Gastrocnemius medialis (tissue), 4 donors: ENCODE measurements around the gene ARL15. TPM values are rescaled to one million over a fixed set of nuclear protein-coding genes. Genes with fewer than 3 reads are reported as not detected.

Experiments used
- ATAC-seq, 2 donors: fragments of 150-250 bp; one replicate each; pipeline ENCODE4 v1.9.1; 2016
- DNase-seq, 2 donors: peaks; one replicate each; pipeline ENCODE4 v3.0.0-alpha.2; 2019
- H3K27ac ChIP-seq, 4 donors: fragments of 200-600 bp; sonication (generic); 1 replicate in 1 of 4; 2 replicates in 3 of 4; pipeline ENCODE4 v1.5.1; 2016 to 2018; ENCODE audit warnings: mild to moderate bottlenecking in 2 of 4, moderate library complexity in 1 of 4
- H3K27me3 ChIP-seq, 3 donors: fragments of 200-600 bp; sonication (generic) in 2 of 3; 1 replicate in 1 of 3; 2 replicates in 2 of 3; pipeline versions ENCODE4 v1.5.1 to v1.6.0; 2016 to 2019; ENCODE audit warnings: mild to moderate bottlenecking in 1 of 3, moderate library complexity in 1 of 3
- H3K36me3 ChIP-seq, 2 donors: fragments of 200-600 bp; sonication (generic) in 1 of 2; one replicate each; pipeline ENCODE4 v1.5.1; 2017 to 2018
- H3K4me1 ChIP-seq, 2 donors: fragments of 200-600 bp; sonication (generic) in 1 of 2; one replicate each; pipeline ENCODE4 v1.5.1; 2016 to 2017; ENCODE audit warnings: mild to moderate bottlenecking in 2 of 2
- H3K4me3 ChIP-seq, 4 donors: fragments of 200-600 bp; sonication (generic) in 3 of 4; 1 replicate in 1 of 4; 2 replicates in 3 of 4; pipeline ENCODE4 v1.5.1; 2016 to 2019; ENCODE audit warnings: mild to moderate bottlenecking in 2 of 4
- H3K9me3 ChIP-seq, 3 donors: fragments of 200-600 bp; sonication (generic) in 2 of 3; 1 replicate in 1 of 3; 2 replicates in 2 of 3; pipeline ENCODE4 v1.5.1; 2016 to 2019
- POLR2A ChIP-seq, 2 donors: fragments of 450-650 bp; IDR thresholded peaks; one replicate each; pipeline ENCODE4 v1.6.1; 2017; ENCODE audit warnings: antibody characterized with exemption in 2 of 2, mild to moderate bottlenecking in 2 of 2, moderate library complexity in 2 of 2
- in situ Hi-C, 4 donors: fragments of 200-750 bp; cut with MboI; loops; one replicate each; pipeline versions ENCODE4 v1.15.0 to v1.8.0; 2017; ENCODE audit warnings: low sequenced_read_pairs in 4 of 4
- intact Hi-C: fragments of 100-400 bp; cut with DNase I; formaldehyde crosslinking; loops from one replicate; pipeline ENCODE4 v1.15.1; 2023; ENCODE audit warnings: low total_unique reads
- total RNA-seq, 4 donors: library from RNA; depleted of rRNA; stranded (reverse); fragments of >200 nt; gene quantifications; one replicate each; pipeline versions ENCODE4 v1.1.0 to v1.2.3, GENCODE V29; 2016
- TF ChIP-seq, protein P1 (sequence below), 5 experiments: fragments of 450-650 bp in 3 of 5; fragments of 200-600 bp in 2 of 5; sonication (generic) in 2 of 5; IDR thresholded peaks in 4 of 5; conservative IDR thresholded peaks in 1 of 5; 1 replicate in 4 of 5; 2 replicates in 1 of 5; pipeline ENCODE4 v1.5.1; 2016 to 2019; ENCODE audit warnings: antibody characterized with exemption in 5 of 5, mild to moderate bottlenecking in 3 of 5, moderate library complexity in 3 of 5

ARL15 gene
- total RNA-seq, 4 donors from 2014 or later = 1.7 to 5.5 (median 3.2) TPM

DNA sequence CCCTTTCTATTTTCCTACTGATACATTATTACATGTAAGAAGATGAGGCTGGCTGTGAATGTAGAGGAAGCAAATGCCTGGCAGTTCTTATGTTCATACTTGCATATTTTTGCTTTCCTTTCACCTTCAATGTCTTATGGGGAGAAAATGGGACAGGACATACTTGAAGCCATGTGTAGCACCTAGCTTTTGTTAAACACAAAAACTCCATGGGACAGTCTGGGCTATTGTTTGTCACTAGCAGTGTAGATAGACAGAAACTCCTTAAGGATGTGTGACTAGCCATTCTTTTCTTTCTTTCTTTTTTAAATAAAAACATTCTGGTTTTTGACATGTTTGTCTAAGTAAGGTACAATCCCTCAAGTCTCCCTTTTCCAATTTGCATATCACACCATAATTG, 122.7 kb downstream of the ARL15 start:
- Histone ChIP-seq H3K9me3 (no peaks in the 10 kb centered on the region), H3K36me3 (no peaks in the 10 kb centered on the region), H3K27me3 (no peaks in the 10 kb centered on the region), H3K4me3 (no peak overlapping the region), H3K27ac (no peak overlapping the region), H3K4me1 (peaks cover 7 to 13% of the 10 kb centered on the region in 2 donors)
- intact Hi-C loops = no loop called here
- no peak for ATAC-seq
- in situ Hi-C loops = no loop called here
- no peak for DNase-seq
- TF ChIP-seq POLR2A (IDR thresholded peaks at IDR 0.05) = no peak
- TF ChIP-seq, protein P1, sequence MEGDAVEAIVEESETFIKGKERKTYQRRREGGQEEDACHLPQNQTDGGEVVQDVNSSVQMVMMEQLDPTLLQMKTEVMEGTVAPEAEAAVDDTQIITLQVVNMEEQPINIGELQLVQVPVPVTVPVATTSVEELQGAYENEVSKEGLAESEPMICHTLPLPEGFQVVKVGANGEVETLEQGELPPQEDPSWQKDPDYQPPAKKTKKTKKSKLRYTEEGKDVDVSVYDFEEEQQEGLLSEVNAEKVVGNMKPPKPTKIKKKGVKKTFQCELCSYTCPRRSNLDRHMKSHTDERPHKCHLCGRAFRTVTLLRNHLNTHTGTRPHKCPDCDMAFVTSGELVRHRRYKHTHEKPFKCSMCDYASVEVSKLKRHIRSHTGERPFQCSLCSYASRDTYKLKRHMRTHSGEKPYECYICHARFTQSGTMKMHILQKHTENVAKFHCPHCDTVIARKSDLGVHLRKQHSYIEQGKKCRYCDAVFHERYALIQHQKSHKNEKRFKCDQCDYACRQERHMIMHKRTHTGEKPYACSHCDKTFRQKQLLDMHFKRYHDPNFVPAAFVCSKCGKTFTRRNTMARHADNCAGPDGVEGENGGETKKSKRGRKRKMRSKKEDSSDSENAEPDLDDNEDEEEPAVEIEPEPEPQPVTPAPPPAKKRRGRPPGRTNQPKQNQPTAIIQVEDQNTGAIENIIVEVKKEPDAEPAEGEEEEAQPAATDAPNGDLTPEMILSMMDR (IDR thresholded peaks at IDR 0.05 in 4 of 5, conservative IDR thresholded peaks at IDR 0.05 in 1 of 5) = no peak

DNA sequence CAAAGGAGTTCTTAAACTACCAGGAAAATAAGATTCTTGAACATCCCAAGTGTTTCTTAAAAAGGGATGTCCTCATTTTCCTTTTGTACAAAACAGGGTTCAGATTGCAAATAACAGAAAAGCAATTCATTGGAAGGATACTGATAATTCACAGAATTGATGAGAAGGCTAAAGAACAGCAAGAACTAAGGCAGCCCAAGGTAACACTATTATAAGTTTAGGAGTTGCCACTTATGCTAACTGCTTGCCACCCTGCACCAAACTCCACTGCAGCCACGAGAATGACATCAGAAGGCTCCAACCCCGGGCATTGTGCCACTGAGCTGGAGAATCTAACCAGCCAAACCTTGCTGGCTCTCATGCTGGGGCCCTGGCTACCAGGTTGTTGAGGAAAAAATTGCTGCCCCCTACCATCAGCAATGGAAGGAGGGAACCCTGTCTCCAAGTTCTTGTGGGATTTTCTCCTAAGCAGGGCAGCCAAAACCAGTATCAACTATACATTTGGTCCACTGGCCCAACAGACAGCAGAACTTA, 123.4 kb downstream of the ARL15 start:
- Histone ChIP-seq H3K4me1 (peaks cover 7 to 13% of the 10 kb centered on the region in 2 donors), H3K27me3 (no peaks in the 10 kb centered on the region), H3K36me3 (no peaks in the 10 kb centered on the region), H3K4me3 (no peak overlapping the region), H3K9me3 (no peaks in the 10 kb centered on the region), H3K27ac (no peak overlapping the region)
- in situ Hi-C loops = no loop called here
- DNase-seq = no peak
- intact Hi-C loops = no loop called here
- no peak for TF ChIP-seq POLR2A (IDR thresholded peaks at IDR 0.05)
- TF ChIP-seq, protein P1 (IDR thresholded peaks at IDR 0.05 in 4 of 5, conservative IDR thresholded peaks at IDR 0.05 in 1 of 5) = no peak
- no peak for ATAC-seq

DNA sequence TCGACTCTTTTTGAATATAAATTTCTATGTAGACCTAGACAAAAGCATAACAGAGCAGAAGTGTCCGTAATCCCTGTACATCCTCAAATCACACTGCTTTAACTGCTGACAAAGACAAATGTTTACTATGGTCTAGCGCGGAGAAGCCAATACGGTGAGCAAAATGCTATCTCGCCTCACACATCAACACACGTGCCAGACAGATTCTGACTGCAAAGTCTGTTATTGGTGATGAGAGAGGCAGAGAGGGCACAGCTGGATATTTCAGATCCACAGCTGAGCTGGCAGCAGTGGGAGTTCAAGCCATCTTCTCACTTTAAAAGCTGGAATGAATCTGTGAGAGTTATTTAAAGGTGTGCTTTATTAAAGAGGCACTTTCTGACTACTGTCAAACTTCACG, 124.3 kb downstream of the ARL15 start:
- Histone ChIP-seq H3K27ac (no peak overlapping the region), H3K4me1 (peaks cover 7 to 8% of the 10 kb centered on the region in 2 donors), H3K9me3 (no peaks in the 10 kb centered on the region), H3K4me3 (no peak overlapping the region), H3K36me3 (no peaks in the 10 kb centered on the region), H3K27me3 (no peaks in the 10 kb centered on the region)
- ATAC-seq = no peak
- in situ Hi-C loops = no loop called here
- DNase-seq = no peak
- TF ChIP-seq POLR2A (IDR thresholded peaks at IDR 0.05) = no peak
- TF ChIP-seq, protein P1 (IDR thresholded peaks at IDR 0.05 in 4 of 5, conservative IDR thresholded peaks at IDR 0.05 in 1 of 5) = no peak
- intact Hi-C loops = no loop called here

DNA sequence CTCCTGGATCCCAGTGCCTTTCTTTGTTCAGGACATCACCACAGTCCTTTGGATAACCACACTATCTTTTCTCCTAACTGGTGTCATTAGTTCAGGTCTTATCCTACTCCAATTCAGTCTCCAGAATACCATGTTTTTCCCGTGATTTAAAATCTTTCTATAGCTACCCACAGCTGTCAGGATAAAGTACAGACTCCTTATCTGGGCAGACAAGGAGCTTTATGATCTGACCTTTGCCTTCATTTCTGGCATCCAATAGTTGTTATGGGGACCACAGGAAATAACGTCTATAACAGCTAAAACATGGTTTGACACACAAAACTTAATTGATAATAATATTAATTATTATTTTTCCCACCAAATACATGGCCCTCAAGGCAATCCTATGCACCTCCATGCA, 125.6 kb downstream of the ARL15 start:
- in situ Hi-C loops (no loop called here), intact Hi-C loops (no loop called here)
- Histone ChIP-seq H3K27me3 (no peaks in the 10 kb centered on the region), H3K9me3 (no peaks in the 10 kb centered on the region), H3K36me3 (no peaks in the 10 kb centered on the region), H3K27ac (no peak overlapping the region), H3K4me3 (no peak overlapping the region), H3K4me1 (peaks cover 4 to 8% of the 10 kb centered on the region in 2 donors)
- no peak for ATAC-seq
- no peak for DNase-seq
- no peak for TF ChIP-seq POLR2A (IDR thresholded peaks at IDR 0.05)
- TF ChIP-seq, protein P1 (IDR thresholded peaks at IDR 0.05 in 4 of 5, conservative IDR thresholded peaks at IDR 0.05 in 1 of 5) = no peak

DNA sequence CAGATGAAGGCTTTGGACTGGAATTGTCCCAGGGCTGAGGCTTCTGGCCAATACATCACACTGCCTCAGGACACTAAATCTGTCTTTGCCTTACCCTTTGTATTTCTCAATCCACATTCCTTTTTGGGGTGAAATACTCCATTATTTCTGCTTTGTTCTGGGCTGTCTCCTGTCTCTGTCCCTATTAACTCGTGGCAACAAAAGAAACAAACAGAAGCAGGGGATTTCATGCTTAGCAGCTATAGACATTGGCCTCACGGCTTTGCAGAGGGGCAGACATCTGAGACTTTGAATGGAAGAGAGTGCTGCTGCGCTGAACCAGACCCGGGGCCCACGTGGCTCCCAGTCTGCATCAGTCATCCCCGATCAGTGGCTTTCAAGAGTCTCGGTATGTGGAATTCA, 129.7 kb downstream of the ARL15 start:
- ATAC-seq = no peak
- intact Hi-C loops = no loop called here
- H3K4me3 ChIP-seq = no peak overlapping the region
- DNase-seq = no peak
- in situ Hi-C loops = no loop called here
- no peaks in the 10 kb centered on the region for H3K27me3 ChIP-seq
- H3K9me3 ChIP-seq = no peaks in the 10 kb centered on the region
- no peaks in the 10 kb centered on the region for H3K4me1 ChIP-seq
- no peak overlapping the region for H3K27ac ChIP-seq
- TF ChIP-seq POLR2A (IDR thresholded peaks at IDR 0.05) = no peak
- TF ChIP-seq, protein P1 (IDR thresholded peaks at IDR 0.05 in 4 of 5, conservative IDR thresholded peaks at IDR 0.05 in 1 of 5) = no peak
- no peaks in the 10 kb centered on the region for H3K36me3 ChIP-seq
